ENCODE measurements around the gene FRG2.
"Not testable (repeated sequence)": the region's sequence is repeated elsewhere in the genome, so short reads cannot be mapped to it uniquely, and the experiment has no call there.

DNA sequence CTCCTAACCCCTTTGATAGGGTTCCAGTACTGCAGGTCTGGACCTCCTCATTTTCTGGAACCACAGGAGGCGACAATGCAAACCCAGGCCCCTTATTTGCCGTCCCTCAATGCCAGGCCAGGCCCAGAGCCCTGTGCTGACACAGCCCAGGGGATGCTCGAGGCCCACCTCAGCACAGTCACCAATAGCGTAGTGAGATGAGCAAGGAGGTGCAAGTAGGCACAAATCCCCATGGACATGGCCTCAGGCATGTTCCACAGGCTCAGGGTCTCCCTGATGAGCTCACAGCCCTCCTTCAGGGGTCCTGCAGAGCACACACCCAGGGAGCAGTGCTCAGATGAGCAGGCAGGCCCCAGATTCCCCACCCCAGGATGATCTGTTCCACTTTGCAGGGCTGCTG, 31.9 kb upstream of the FRG2 start:
- TF ChIP-seq, protein P1, sequence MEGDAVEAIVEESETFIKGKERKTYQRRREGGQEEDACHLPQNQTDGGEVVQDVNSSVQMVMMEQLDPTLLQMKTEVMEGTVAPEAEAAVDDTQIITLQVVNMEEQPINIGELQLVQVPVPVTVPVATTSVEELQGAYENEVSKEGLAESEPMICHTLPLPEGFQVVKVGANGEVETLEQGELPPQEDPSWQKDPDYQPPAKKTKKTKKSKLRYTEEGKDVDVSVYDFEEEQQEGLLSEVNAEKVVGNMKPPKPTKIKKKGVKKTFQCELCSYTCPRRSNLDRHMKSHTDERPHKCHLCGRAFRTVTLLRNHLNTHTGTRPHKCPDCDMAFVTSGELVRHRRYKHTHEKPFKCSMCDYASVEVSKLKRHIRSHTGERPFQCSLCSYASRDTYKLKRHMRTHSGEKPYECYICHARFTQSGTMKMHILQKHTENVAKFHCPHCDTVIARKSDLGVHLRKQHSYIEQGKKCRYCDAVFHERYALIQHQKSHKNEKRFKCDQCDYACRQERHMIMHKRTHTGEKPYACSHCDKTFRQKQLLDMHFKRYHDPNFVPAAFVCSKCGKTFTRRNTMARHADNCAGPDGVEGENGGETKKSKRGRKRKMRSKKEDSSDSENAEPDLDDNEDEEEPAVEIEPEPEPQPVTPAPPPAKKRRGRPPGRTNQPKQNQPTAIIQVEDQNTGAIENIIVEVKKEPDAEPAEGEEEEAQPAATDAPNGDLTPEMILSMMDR (IDR thresholded peaks at IDR 0.05): not testable (repeated sequence)
- not testable (repeated sequence) for TF ChIP-seq POLR2A (IDR thresholded peaks at IDR 0.05)

Measured in Peyer's patch (tissue), 4 donors.